G401 (cell line): ENCODE results near the gene MTHFS. TPM values are rescaled to one million over a fixed set of nuclear protein-coding genes. Genes with fewer than 3 reads are reported as not detected.

Experiments
- DNase-seq: peaks from one replicate; pipeline ENCODE4 v3.0.0-alpha.2; 2015; ENCODE audit warnings: low spot score
- in situ Hi-C: cut with HindIII; loops from 2 replicates; pipeline ENCODE4 v1.10.0; 2016; ENCODE audit warnings: low sequenced_read_pairs, mixed read lengths
- total RNA-seq: library from RNA; depleted of rRNA; stranded (reverse); fragments of >200 nt; shearing (Covaris generic); gene quantifications from 2 replicates; pipeline ENCODE4 v1.2.3, GENCODE V29; 2014; rRNA removed

MTHFS gene
- total RNA-seq, 1 experiment from 2014 or later = 83.6 TPM

GRCh38 chr15:79831604-79832003 lies 65.2 kb downstream of the MTHFS start:
- DNase-seq = no peak
- in situ Hi-C loops = no loop called here

GRCh38 chr15:79829950-79830349 lies 66.9 kb downstream of the MTHFS start:
- in situ Hi-C loops = no loop called here
- no peak for DNase-seq

GRCh38 chr15:79828447-79828846 lies 68.4 kb downstream of the MTHFS start:
- no peak for DNase-seq
- in situ Hi-C loops = no loop called here

GRCh38 chr15:79826800-79827199 lies 70.0 kb downstream of the MTHFS start:
- in situ Hi-C loops = no loop called here
- DNase-seq = no peak

DNA sequence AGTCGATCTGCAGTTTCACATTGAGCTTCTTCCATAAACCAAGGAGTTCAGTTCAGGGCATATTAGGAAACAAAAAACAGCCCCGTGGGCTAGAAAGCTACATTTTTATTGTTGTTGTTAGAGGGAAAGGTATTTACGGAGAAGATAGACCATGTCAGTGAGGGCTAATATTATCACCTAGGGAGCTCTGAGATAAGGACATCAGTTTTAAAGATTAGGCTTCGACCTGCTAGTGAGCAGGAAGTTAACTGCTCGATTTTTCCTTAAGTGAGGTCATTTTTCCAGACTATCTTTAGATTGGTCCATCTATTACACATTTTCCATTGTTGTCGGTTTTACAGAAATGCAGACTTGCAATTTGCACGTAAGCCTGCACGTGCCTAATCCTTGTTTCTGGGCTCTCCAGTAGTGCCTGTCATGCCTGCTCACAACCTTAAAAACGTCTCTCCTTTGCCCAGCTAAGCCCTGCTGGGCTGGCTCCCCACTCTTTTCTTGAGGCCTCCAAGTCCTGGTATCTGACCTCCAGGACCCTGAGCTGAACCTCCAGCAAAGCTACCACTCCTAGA lies 72.6 kb downstream of the MTHFS start:
- no peak for DNase-seq
- in situ Hi-C loops = no loop called here

- in situ Hi-C loops = no loop called here
- no peak for DNase-seq
These were observed 76.0 kb downstream of the MTHFS start for GRCh38 chr15:79820820-79821219.

DNA sequence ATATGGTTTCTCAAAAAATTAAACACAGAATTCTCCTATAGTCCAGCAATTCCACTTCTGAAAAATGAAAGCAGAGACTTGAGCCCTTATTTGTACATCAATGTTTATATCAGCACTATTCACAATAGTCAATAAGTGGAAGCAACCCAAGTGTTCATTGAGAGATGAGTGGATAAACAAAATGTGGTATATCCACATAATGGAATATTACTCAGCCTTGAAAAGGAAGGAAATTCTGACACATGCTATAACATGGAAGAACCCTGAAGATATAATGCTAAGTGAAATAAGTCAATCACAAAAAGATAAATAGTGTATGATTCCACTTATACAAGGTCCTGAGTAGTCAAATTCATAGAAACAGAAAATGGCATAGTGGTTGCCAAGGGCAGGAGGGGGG lies 76.6 kb downstream of the MTHFS start:
- DNase-seq = no peak
- in situ Hi-C loops = no loop called here

GRCh38 chr15:79816571-79816970 lies 80.2 kb downstream of the MTHFS start:
- in situ Hi-C loops = no loop called here
- no peak for DNase-seq

DNA sequence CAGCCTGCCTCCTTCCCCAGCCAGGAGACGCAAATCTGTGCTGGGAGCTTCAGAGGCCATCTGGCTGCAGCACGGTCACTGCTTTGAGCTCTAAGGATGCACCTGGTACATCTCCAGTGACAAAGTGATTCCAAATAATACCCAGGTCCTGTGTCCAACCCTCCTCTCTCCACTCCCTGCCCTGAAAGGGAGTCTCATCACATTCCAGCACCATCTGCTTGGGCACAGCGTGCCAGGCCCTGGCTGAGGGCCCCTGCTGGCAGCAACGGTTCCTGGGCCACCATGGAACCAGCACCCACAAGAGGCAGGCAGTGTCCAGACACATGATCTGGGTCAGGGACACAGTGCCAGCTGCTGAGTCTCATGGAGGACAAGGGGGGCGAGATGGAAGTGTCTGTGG lies 81.3 kb downstream of the MTHFS start:
- in situ Hi-C loops = no loop called here
- DNase-seq = peak; percentile 98

- in situ Hi-C loops = no loop called here
- peak; percentile 50 for DNase-seq
These were observed 84.3 kb downstream of the MTHFS start for GRCh38 chr15:79812541-79812940.

DNA sequence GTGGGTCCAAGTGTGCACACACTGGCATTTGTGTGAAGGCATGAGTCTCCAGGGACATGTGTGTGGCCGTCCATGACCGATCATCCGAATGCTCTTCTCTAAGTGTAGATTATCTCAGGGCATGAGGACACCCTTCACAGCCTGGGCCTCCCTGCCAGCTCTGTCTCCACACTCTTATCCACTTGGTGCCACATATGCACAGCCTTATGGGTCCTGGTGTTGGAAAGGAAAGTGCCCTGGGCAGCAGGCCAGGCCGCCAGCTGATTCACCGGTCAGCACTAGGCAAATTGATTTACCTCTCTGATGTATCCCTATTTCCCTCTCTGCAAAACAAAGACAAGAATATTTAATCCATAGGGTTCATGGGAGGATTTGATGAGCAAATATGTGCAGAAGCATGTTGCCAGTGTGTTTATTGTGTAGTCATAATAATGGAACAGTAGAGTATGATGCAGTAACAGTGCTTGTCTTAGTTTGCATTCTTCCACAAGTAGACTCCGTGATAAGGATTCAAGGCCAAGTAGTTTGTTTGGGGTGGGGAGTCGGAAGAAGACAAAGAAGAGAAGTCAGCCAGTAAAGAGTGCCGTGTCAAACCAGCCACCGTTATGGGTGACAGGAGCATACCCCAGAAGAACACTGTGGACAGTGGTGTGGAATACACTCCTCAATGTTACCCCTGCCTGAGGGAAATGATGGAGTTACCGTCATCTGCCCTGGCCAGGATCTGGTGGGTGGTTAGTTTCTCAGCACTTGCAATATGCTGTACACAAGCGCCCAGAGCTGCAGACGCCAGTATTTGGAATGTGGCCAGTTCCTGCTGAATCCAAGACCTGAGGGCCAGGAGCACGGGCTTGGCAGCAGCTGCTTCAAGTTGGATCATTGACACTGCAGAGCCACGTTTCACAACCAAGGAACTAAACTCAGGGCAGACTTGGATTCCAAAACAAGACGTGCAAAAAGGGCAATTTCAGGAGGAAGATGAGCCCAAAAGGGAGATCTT lies 85.1 kb downstream of the MTHFS start:
- peak; percentile 95 for DNase-seq
- in situ Hi-C loops = no loop called here

DNA sequence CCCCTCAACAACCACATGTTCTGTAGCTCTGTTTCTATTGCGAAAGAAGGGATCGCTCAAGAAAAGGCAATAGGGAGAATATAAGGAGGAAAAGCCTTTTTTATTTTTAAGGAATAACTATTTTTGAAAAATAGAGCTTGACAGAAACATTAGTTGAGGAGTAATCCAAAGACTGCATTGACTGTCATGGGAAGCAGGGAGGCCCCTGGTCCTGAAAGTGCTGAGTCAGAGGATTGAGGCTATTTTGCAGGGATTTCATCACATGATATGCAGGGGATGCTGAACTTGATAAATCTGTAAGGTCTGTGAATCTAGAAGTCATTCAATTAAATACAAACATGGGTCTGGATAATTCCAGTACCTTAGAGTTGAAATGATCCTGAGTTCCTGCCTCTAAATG lies 92.0 kb downstream of the MTHFS start:
- in situ Hi-C loops = no loop called here

DNA sequence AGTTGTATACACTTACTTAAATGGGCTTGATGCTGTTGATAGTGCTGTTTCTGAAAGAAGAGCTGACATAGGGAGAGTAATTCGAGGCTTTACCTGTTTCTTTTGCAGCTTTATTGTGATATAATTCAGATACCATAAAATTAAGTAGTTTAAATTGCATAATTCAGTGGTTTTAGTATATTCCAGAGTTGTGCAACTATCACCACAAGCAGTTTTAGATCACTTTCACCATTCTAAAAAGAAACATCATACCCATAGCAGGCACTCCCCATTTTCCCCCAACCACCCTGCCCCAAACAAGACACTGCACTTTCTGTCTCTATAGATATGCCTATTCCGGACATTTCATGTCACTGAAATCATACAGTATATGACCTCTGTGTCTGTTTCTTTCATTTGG lies 98.5 kb downstream of the MTHFS start:
- no peak for DNase-seq
- in situ Hi-C loops = no loop called here

More for the DNA sequence above, 92.0 kb downstream of the MTHFS start:
- no peak for DNase-seq

Other genes with a start within 250 kb of the MTHFS start
- gene BCL2A1, start 74.2 kb upstream of the MTHFS start, total RNA-seq = not detected in 2 replicates
- gene ZFAND6, start 162.7 kb upstream of the MTHFS start, total RNA-seq = 143 and 196 TPM in 2 replicates